Measurements from ENCODE around the gene ASPRV1. TPM values are rescaled to one million over a fixed set of nuclear protein-coding genes. Genes with fewer than 3 reads are reported as not detected.

The ASPRV1 gene
- total and polyA plus RNA-seq, 9 donors = 1.1 to 5.5 (median 4.4) TPM

DNA sequence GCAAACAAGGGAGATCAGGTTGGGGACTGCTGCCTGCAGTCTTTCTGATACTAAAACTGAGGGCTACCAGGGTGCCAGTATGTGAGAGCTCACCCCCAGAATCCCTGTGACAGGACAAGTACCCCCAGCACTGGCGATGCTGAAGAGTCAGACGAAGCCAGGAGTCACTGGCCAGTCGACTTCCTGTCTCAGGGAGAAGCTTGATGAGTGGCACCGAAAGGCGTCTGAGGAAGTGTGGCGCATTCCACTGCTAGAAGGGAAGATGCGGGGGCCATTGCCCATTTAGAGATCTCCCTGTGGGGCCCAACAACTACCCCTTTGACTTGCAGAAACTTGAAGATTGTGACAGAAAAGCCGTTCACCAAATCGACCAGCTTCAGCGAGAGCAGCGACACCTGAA lies 24.5 kb downstream of the ASPRV1 start:
- DNase-seq = no peak
- TF ChIP-seq, protein P1, sequence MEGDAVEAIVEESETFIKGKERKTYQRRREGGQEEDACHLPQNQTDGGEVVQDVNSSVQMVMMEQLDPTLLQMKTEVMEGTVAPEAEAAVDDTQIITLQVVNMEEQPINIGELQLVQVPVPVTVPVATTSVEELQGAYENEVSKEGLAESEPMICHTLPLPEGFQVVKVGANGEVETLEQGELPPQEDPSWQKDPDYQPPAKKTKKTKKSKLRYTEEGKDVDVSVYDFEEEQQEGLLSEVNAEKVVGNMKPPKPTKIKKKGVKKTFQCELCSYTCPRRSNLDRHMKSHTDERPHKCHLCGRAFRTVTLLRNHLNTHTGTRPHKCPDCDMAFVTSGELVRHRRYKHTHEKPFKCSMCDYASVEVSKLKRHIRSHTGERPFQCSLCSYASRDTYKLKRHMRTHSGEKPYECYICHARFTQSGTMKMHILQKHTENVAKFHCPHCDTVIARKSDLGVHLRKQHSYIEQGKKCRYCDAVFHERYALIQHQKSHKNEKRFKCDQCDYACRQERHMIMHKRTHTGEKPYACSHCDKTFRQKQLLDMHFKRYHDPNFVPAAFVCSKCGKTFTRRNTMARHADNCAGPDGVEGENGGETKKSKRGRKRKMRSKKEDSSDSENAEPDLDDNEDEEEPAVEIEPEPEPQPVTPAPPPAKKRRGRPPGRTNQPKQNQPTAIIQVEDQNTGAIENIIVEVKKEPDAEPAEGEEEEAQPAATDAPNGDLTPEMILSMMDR (IDR thresholded peaks at IDR 0.05) = no peak
- no peak for TF ChIP-seq EP300 (IDR thresholded peaks at IDR 0.05)
- TF ChIP-seq POLR2A (IDR thresholded peaks at IDR 0.05) = no peak
- H3K27ac ChIP-seq = no peak overlapping the region
- intact Hi-C loops (cut with DNase I) = no loop called here
- H3K27me3 ChIP-seq = no peaks in the 10 kb centered on the region
- H3K9me3 ChIP-seq = no peaks in the 10 kb centered on the region
- no peaks in the 10 kb centered on the region for H3K4me1 ChIP-seq (ENCODE audit: insufficient read depth)
- H3K36me3 ChIP-seq = no peaks in the 10 kb centered on the region
- no peak overlapping the region for H3K4me3 ChIP-seq
- 84 to 85% (median 84%) methylated on average over 11 of the region's 11 CpGs for WGBS, 3 donors

DNA sequence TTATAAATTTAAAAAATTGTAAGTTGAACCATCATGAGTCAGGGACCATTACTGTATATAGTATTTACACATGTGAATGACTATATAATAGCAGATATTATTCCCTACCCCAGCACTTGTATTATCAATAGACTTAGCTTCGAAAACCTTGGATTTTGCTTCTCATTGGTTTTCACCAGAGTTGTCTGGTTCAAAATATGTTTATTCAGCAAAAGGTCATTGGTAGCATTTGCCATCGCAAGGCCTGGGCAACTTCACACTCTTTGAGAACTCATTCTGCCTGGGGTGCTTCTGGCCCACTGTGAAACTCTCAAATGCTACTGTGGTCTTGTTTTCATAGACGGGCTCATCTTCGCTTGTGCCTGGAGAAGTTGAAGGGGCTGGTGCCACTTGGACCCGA lies 26.4 kb downstream of the ASPRV1 start:
- no peaks in the 10 kb centered on the region for H3K27me3 ChIP-seq
- WGBS, 3 donors = 96 to 98% (median 98%) methylated on average over 5 of the region's 5 CpGs
- TF ChIP-seq, protein P1 (IDR thresholded peaks at IDR 0.05) = no peak
- TF ChIP-seq EP300 (IDR thresholded peaks at IDR 0.05) (no peak), POLR2A (IDR thresholded peaks at IDR 0.05) (no peak)
- no peak overlapping the region for H3K4me3 ChIP-seq
- no peak overlapping the region for H3K27ac ChIP-seq
- no peaks in the 10 kb centered on the region for H3K4me1 ChIP-seq (ENCODE audit: insufficient read depth)
- no peak for DNase-seq
- H3K36me3 ChIP-seq = no peaks in the 10 kb centered on the region
- intact Hi-C loops (cut with DNase I) = no loop called here
- H3K9me3 ChIP-seq = no peaks in the 10 kb centered on the region

DNA sequence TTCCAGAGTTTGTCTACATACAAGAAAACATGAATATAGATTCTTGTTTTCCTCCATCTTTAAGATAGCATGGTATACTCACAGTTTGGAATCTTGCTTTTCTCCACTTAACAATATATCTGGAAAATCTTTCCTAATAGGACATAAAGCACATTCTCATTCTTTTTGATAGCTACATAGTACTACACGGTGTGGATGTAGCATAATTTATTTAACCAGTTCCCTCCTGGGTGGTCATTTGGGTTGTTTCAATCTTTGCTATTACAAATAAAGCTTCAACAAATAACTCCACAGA lies 26.9 kb downstream of the ASPRV1 start:
- no peak for DNase-seq
- intact Hi-C loops (cut with DNase I) = no loop called here
- TF ChIP-seq, protein P1 (IDR thresholded peaks at IDR 0.05) = no peak
- TF ChIP-seq POLR2A (IDR thresholded peaks at IDR 0.05) (no peak), EP300 (IDR thresholded peaks at IDR 0.05) (no peak)
- Histone ChIP-seq H3K27me3 (no peaks in the 10 kb centered on the region), H3K36me3 (no peaks in the 10 kb centered on the region), H3K4me1 (ENCODE audit: insufficient read depth) (no peaks in the 10 kb centered on the region), H3K9me3 (no peaks in the 10 kb centered on the region), H3K27ac (no peak overlapping the region), H3K4me3 (no peak overlapping the region)
- WGBS, 3 donors = 30 to 38% (median 38%) methylated on average over 1 of the region's 1 CpG

DNA sequence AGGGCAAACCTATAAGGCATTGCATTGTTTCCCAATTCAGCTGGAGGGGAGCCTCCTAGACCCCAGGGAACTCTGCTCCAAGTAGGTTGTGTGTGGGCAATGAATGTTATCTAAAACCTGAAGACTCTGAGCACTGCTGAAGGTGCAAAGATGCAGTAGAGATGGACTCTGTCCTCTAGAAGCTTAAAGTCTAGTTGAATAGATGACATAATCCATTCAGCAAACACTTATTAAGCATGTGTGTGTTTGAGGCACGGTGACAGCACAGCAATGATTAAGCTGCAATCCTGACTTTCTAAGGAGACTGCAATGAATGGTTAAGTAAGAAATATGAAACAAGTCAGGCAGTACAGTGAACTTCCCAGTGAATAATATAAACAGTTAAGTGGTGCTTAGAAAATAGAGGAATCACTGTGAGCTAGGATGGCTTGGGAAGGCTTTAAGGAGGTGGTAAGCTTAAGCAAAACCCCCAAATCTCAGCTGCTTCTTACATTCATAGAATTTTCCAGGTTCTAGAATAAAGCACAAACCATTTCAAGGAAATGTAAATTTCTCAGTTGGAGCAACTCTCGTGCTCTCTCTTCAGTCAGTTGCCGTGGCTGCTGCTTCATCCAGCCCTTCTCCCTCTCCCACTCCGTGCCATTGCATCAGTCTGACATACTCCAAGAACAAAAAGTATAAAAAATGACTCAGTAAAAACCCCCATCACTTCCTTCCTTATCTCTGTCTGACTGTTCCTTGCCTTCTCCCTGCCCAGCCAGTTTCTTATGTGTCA lies 27.4 kb downstream of the ASPRV1 start:
- H3K36me3 ChIP-seq = no peaks in the 10 kb centered on the region
- TF ChIP-seq, protein P1 (IDR thresholded peaks at IDR 0.05) = no peak
- TF ChIP-seq POLR2A (IDR thresholded peaks at IDR 0.05) (no peak), EP300 (IDR thresholded peaks at IDR 0.05) (no peak)
- no peaks in the 10 kb centered on the region for H3K9me3 ChIP-seq
- no peak overlapping the region for H3K4me3 ChIP-seq
- intact Hi-C loops (cut with DNase I) = no loop called here
- no peaks in the 10 kb centered on the region for H3K4me1 ChIP-seq (ENCODE audit: insufficient read depth)
- WGBS, 3 donors = 40 to 62% (median 44%) methylated on average over 4 of the region's 4 CpGs
- no peak overlapping the region for H3K27ac ChIP-seq
- DNase-seq = no peak
- no peaks in the 10 kb centered on the region for H3K27me3 ChIP-seq
